Mucosa of descending colon (tissue), 3 donors: ENCODE results near the gene CYB561D2. TPM values are rescaled to one million over a fixed set of nuclear protein-coding genes. Genes with fewer than 3 reads are reported as not detected.

Experiments
- ATAC-seq: fragments of 200-7000 bp; cut with Tn5 transposase; one replicate; pipeline ENCODE4 v1.9.1; 2020; ENCODE audit warnings: mild to moderate bottlenecking, moderate library complexity
- DNase-seq, 3 donors: peaks; one replicate each; pipeline ENCODE4 v3.0.0-alpha.2; 2020
- H3K36me3 ChIP-seq: fragments of 200-600 bp; one replicate; pipeline ENCODE4 v1.8.0; 2021; ENCODE audit warnings: low read depth, mild to moderate bottlenecking
- H3K4me1 ChIP-seq: fragments of 200-600 bp; one replicate; pipeline ENCODE4 v1.8.0; 2021; ENCODE audit warnings: low read depth, mild to moderate bottlenecking
- H3K4me3 ChIP-seq: fragments of 200-600 bp; one replicate; pipeline ENCODE4 v1.8.0; 2021; ENCODE audit warnings: mild to moderate bottlenecking
- H3K9me3 ChIP-seq: fragments of 200-600 bp; one replicate; pipeline ENCODE4 v1.8.0; 2021; ENCODE audit warnings: mild to moderate bottlenecking
- CTCF ChIP-seq: fragments of 200-600 bp; IDR thresholded peaks from one replicate; pipeline ENCODE4 v1.8.0; 2022; ENCODE audit warnings: antibody characterized with exemption, mild to moderate bottlenecking
- intact Hi-C, 2 donors: fragments of 100-400 bp; cut with DNase I in 1 of 2; cut with micrococcal nuclease in 1 of 2; formaldehyde crosslinking; loops; one replicate each; pipeline versions ENCODE4 v1.11.0 to v1.11.1; 2022; cut with DNase I, micrococcal nuclease
- total RNA-seq, 3 donors: library from RNA; stranded (reverse); fragmentation: NEBNext Ultra II Directional in 2 of 3; extraction: Animal tissue kit (Norgen Biotek cat#: 25700) in 2 of 3; gene quantifications; one replicate each; pipeline versions ENCODE4 v1.2.1 to v1.2.4, GENCODE V29; 2021 to 2023
- donor health status: DM: no; HTN: no; CAD: no; lungs with moderate emphysema.
- donor health status: DM: no; HTN: no; CAD: no.
- donor health status: DM: no; HTN: yes; CAD: no.

CYB561D2 gene
- total RNA-seq, 3 donors from 2014 or later, result 20.5 to 37.6 (median 36.7) TPM

GRCh38 chr3:50358355-50358910 lies 7.8 kb downstream of the CYB561D2 start:
- no peak for TF ChIP-seq CTCF
- peaks cover 31% of the 10 kb centered on the region for H3K4me1 ChIP-seq
- peak overlapping the region; percentile 69 for H3K4me3 ChIP-seq
- ATAC-seq (no peak), DNase-seq (peak in 1 of 3 donors; percentile 51)
- no peaks in the 10 kb centered on the region for H3K36me3 ChIP-seq
- intact Hi-C loops, result no loop called here
- no peaks in the 10 kb centered on the region for H3K9me3 ChIP-seq

- H3K4me1 ChIP-seq, result peaks cover 31% of the 10 kb centered on the region
- DNase-seq (peak; percentile 93 to 98 (median 97)), ATAC-seq (peak; percentile 95)
- intact Hi-C loops, result no loop called here
- peak within 1 kb of the TSS; percentile 69 for H3K4me3 ChIP-seq
- no peak for TF ChIP-seq CTCF
- no peaks in the 10 kb centered on the region for H3K36me3 ChIP-seq
- no peaks in the 10 kb centered on the region for H3K9me3 ChIP-seq
Observed at GRCh38 chr3:50358911-50359759, 8.5 kb downstream of the CYB561D2 start, which contains the start of gene TMEM115. TSS of gene TMEM115 (minus strand) at chr3:50359521. CDS start at chr3:50359063, 458 bp downstream.

- Histone ChIP-seq H3K4me3 (no peak overlapping the region), H3K4me1 (peaks cover 34% of the 10 kb centered on the region), H3K36me3 (no peaks in the 10 kb centered on the region), H3K9me3 (no peaks in the 10 kb centered on the region)
- ATAC-seq, result no peak
- DNase-seq, result peak in 1 of 3 donors; percentile 51
- intact Hi-C loops, result loop anchor here in 1 of 2 donors (10.0 kb wide), 1 partner anchor 185 kb away; no protein-coding TSS in a partner anchor
- TF ChIP-seq CTCF, result no peak
Observed at GRCh38 chr3:50359760-50360110, 9.1 kb downstream of the CYB561D2 start.

- Histone ChIP-seq H3K9me3 (no peaks in the 10 kb centered on the region), H3K4me3 (peak overlapping the region; percentile 20), H3K4me1 (peaks cover 8% of the 10 kb centered on the region), H3K36me3 (peaks cover 3% of the 10 kb centered on the region)
- intact Hi-C loops, result loop anchor here in 1 of 2 donors (10.0 kb wide), 1 partner anchor 180 kb away; no protein-coding TSS in a partner anchor
- ATAC-seq (peak; percentile 31), DNase-seq (peak in 2 of 3 donors; percentile 67 to 79)
- no peak for TF ChIP-seq CTCF
Observed at GRCh38 chr3:50364573-50365079, 14.0 kb downstream of the CYB561D2 start.

GRCh38 chr3:50365080-50365841 lies 14.6 kb downstream of the CYB561D2 start:
- Histone ChIP-seq H3K4me1 (peaks cover 8% of the 10 kb centered on the region), H3K4me3 (peak overlapping the region; percentile 20), H3K36me3 (peaks cover 3% of the 10 kb centered on the region), H3K9me3 (no peaks in the 10 kb centered on the region)
- DNase-seq, result peak; percentile 96 to 97 (median 96)
- ATAC-seq, result peak; percentile 97
- intact Hi-C loops, result loop anchor here in 1 of 2 donors (10.0 kb wide), 1 partner anchor 180 kb away; no protein-coding TSS in a partner anchor
- no peak for TF ChIP-seq CTCF
